Mesenchymal stem cell (in vitro differentiated cells and primary cell): Measurements from ENCODE around the gene USE1.
A peak's percentile ranks its signal among the peaks of the same experiment; 100 is the strongest.

Experiments
- DNase-seq: peaks from one replicate; pipeline ENCODE4 v3.0.0-alpha.2; 2013
- H2AFZ ChIP-seq: one replicate; pipeline ENCODE4 v1.6.1; 2013; ENCODE audit warnings: low read depth, mild to moderate bottlenecking, control low read depth, inconsistent platforms, low read length, moderate library complexity
- H2AK5ac ChIP-seq: 2 replicates; pipeline ENCODE4 v1.6.1; 2013; ENCODE audit warnings: low read length, moderate library complexity, mild to moderate bottlenecking, inconsistent platforms; ENCODE audit not compliant: severe bottlenecking
- H2BK120ac ChIP-seq: one replicate; pipeline ENCODE4 v1.6.1; 2013; ENCODE audit warnings: low read depth, mild to moderate bottlenecking, inconsistent platforms, low read length, moderate library complexity
- H2BK12ac ChIP-seq, 2 experiments: one replicate each; pipeline ENCODE4 v1.6.1; 2013; ENCODE audit warnings: inconsistent platforms in 2 of 2, low read length in 2 of 2, mild to moderate bottlenecking in 2 of 2, moderate library complexity in 2 of 2, control low read depth in 1 of 2
- H2BK15ac ChIP-seq: one replicate; pipeline ENCODE4 v1.6.1; 2013; ENCODE audit warnings: mild to moderate bottlenecking, low read depth, inconsistent platforms; ENCODE audit not compliant: poor library complexity, severe bottlenecking
- H2BK5ac ChIP-seq: 2 replicates; pipeline ENCODE4 v1.6.1; 2013; ENCODE audit warnings: low read depth, mild to moderate bottlenecking, low read length, control low read depth, inconsistent platforms; ENCODE audit not compliant: poor library complexity, severe bottlenecking
- H3K14ac ChIP-seq, 2 experiments: one replicate each; pipeline ENCODE4 v1.6.1; 2013; ENCODE audit warnings: inconsistent platforms in 2 of 2, low read length in 2 of 2, control low read depth in 1 of 2, mild to moderate bottlenecking in 1 of 2, moderate library complexity in 1 of 2
- H3K18ac ChIP-seq, 2 experiments: one replicate each; pipeline ENCODE4 v1.6.1; 2013; ENCODE audit warnings: inconsistent platforms in 2 of 2, low read length in 2 of 2, control low read depth in 1 of 2, low read depth in 1 of 2, mild to moderate bottlenecking in 1 of 2
- H3K23ac ChIP-seq, 2 experiments: one replicate each; pipeline ENCODE4 v1.6.1; 2013; ENCODE audit warnings: inconsistent platforms in 2 of 2, low read length in 2 of 2, mild to moderate bottlenecking in 2 of 2, moderate library complexity in 2 of 2, control low read depth in 1 of 2
- H3K27ac ChIP-seq: 2 replicates; pipeline ENCODE4 v1.5.1; 2013; ENCODE audit warnings: mild to moderate bottlenecking, moderate library complexity, low read length, control low read depth, inconsistent platforms; ENCODE audit not compliant: poor library complexity, severe bottlenecking
- H3K27me3 ChIP-seq, 2 experiments: 2 replicates each; pipeline versions ENCODE4 v1.6.1 to v1.7.0; 2013; ENCODE audit warnings: low read length in 2 of 2, mild to moderate bottlenecking in 2 of 2, moderate library complexity in 2 of 2, control low read depth in 1 of 2, inconsistent platforms in 1 of 2; ENCODE audit not compliant: control insufficient read depth in 1 of 2, insufficient read depth in 1 of 2
- H3K36me3 ChIP-seq, 2 experiments: 2 replicates each; pipeline versions ENCODE4 v1.6.1 to v1.7.0; 2013; ENCODE audit warnings: low read length in 2 of 2, control low read depth in 1 of 2, inconsistent platforms in 1 of 2, low read depth in 1 of 2, mild to moderate bottlenecking in 1 of 2; ENCODE audit not compliant: insufficient read depth in 2 of 2, control insufficient read depth in 1 of 2
- H3K4ac ChIP-seq, 2 experiments: one replicate each; pipeline ENCODE4 v1.6.1; 2013; ENCODE audit warnings: inconsistent platforms in 2 of 2, low read length in 2 of 2, mild to moderate bottlenecking in 2 of 2, moderate library complexity in 2 of 2, control low read depth in 1 of 2, low read depth in 1 of 2
- H3K4me1 ChIP-seq: 2 replicates; pipeline ENCODE4 v1.6.1; 2013; ENCODE audit warnings: low read depth, low read length, control low read depth; ENCODE audit not compliant: control insufficient read depth, insufficient read depth
- H3K4me2 ChIP-seq: 2 replicates; pipeline ENCODE4 v1.6.1; 2013; ENCODE audit warnings: low read length, mild to moderate bottlenecking, inconsistent platforms; ENCODE audit not compliant: poor library complexity, severe bottlenecking
- H3K4me3 ChIP-seq, 2 experiments: 2 replicates each; pipeline versions ENCODE4 v1.5.1 to v1.7.0; 2013; ENCODE audit warnings: low read length in 2 of 2, mild to moderate bottlenecking in 2 of 2, control low read depth in 1 of 2, low read depth in 1 of 2; ENCODE audit not compliant: insufficient read depth in 1 of 2
- H3K79me1 ChIP-seq: replicated peaks from 2 replicates; pipeline ENCODE4 v1.6.1; 2013; ENCODE audit warnings: mild to moderate bottlenecking, control low read depth, low read length, inconsistent platforms; ENCODE audit not compliant: poor library complexity, severe bottlenecking
- H3K9ac ChIP-seq: 2 replicates; pipeline ENCODE4 v1.7.0; 2013; ENCODE audit warnings: mild to moderate bottlenecking, low read length, moderate library complexity
- H3K9me3 ChIP-seq: 2 replicates; pipeline ENCODE4 v1.7.0; 2013; ENCODE audit warnings: mild to moderate bottlenecking, low read length; ENCODE audit not compliant: control insufficient read depth
- H4K8ac ChIP-seq: one replicate; pipeline ENCODE4 v1.6.1; 2013; ENCODE audit warnings: inconsistent platforms, mild to moderate bottlenecking, low read length, moderate library complexity
- H4K91ac ChIP-seq: one replicate; pipeline ENCODE4 v1.6.1; 2013; ENCODE audit warnings: mild to moderate bottlenecking, low read length, inconsistent platforms
- WGBS: methylation state at CpG from one replicate; pipeline ENCODE4 v1.1.7; 2013; ENCODE audit warnings: mixed read lengths; 5-methylcytosine and 5-hydroxymethylcytosine counted together

USE1 gene

GRCh38 chr19:17214508-17215126, 540 bp upstream of the USE1 start:
- Histone ChIP-seq H3K9me3 (no peaks in the 10 kb centered on the region), H3K9ac (peak overlapping the region; percentile 90), H2BK15ac (peak overlapping the region; percentile 60), H2BK5ac (peak overlapping the region; percentile 53), H3K4me2 (peak overlapping the region; percentile 66), H2BK120ac (peak overlapping the region; percentile 11), H3K27ac (peak overlapping the region; percentile 88), H2AFZ (no peak overlapping the region), H2AK5ac (peak overlapping the region; percentile 92), H3K27me3 (no peaks in the 10 kb centered on the region), H2BK12ac (peak overlapping the region in 1 of 2 experiments; percentile 25), H3K18ac (peak overlapping the region; percentile 48 to 95), H3K79me1 (peaks cover 14% of the 10 kb centered on the region), H3K4me1 (peaks cover 13% of the 10 kb centered on the region), H3K4ac (peak overlapping the region; percentile 81 to 90), H4K8ac (peak overlapping the region; percentile 94), H3K14ac (no peak overlapping the region), H3K4me3 (peak overlapping the region; percentile 78 to 86), H3K36me3 (peaks cover 65 to 67% of the 10 kb centered on the region in 2 experiments), H4K91ac (peak overlapping the region; percentile 48), H3K23ac (no peak overlapping the region)
- 49% methylated on average over 15 of the region's 16 CpGs for WGBS
- no peak for DNase-seq

- Histone ChIP-seq H2BK15ac (peak overlapping the region; percentile 92), H2AK5ac (peak overlapping the region; percentile 58), H2BK12ac (peak overlapping the region in 1 of 2 experiments; percentile 51), H3K4me2 (peak overlapping the region; percentile 1), H3K4ac (peak overlapping the region; percentile 49 to 52), H2BK120ac (peak overlapping the region; percentile 15), H3K18ac (peak overlapping the region; percentile 4 to 28), H3K9me3 (no peaks in the 10 kb centered on the region), H2BK5ac (no peak overlapping the region), H4K91ac (peak overlapping the region; percentile 40), H3K27ac (no peak overlapping the region), H3K23ac (no peak overlapping the region), H4K8ac (peak overlapping the region; percentile 14), H3K36me3 (peaks cover 52 to 54% of the 10 kb centered on the region in 2 experiments), H3K4me3 (peak overlapping the region in 1 of 2 experiments; percentile 86), H3K14ac (no peak overlapping the region), H3K79me1 (peaks cover 14% of the 10 kb centered on the region), H3K4me1 (peaks cover 19% of the 10 kb centered on the region), H3K27me3 (no peaks in the 10 kb centered on the region), H2AFZ (no peak overlapping the region), H3K9ac (no peak overlapping the region)
- DNase-seq: no peak
- WGBS: 98% methylated on average over 13 of the region's 13 CpGs
These were observed 1.0 kb downstream of the USE1 start for GRCh38 chr19:17216058-17216670.

DNA sequence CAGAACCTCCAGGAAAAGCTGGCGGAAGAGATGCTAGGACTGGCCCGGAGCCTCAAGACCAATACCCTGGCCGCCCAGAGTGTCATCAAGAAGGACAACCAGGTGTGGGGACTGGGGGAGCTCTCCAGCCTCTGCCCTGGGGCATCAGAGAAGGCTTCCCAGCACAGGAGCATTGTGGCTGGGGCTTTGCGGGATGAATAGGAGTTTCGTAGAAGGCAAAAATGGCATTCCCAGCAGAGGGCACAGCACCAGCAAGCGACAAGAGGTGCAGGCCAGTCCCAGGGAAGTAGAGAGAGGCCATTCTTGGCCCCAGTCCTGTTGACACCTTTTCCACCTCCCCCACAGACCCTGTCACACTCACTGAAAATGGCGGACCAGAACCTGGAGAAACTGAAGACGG, 4.1 kb downstream of the USE1 start:
- H3K23ac ChIP-seq: no peak overlapping the region
- no peak overlapping the region for H2BK5ac ChIP-seq
- no peak overlapping the region for H4K91ac ChIP-seq
- no peak overlapping the region for H3K14ac ChIP-seq
- H2AFZ ChIP-seq: no peak overlapping the region
- no peak overlapping the region for H3K4ac ChIP-seq
- peaks cover 19% of the 10 kb centered on the region for H3K4me1 ChIP-seq
- no peak for DNase-seq
- H3K4me3 ChIP-seq: no peak overlapping the region
- H2BK15ac ChIP-seq: no peak overlapping the region
- no peaks in the 10 kb centered on the region for H3K27me3 ChIP-seq
- no peak overlapping the region for H3K4me2 ChIP-seq
- no peaks in the 10 kb centered on the region for H3K9me3 ChIP-seq
- no peak overlapping the region for H3K27ac ChIP-seq
- peaks cover 28 to 30% of the 10 kb centered on the region in 2 experiments for H3K36me3 ChIP-seq
- no peak overlapping the region for H4K8ac ChIP-seq
- no peak overlapping the region for H2BK12ac ChIP-seq
- no peak overlapping the region for H3K9ac ChIP-seq
- H3K79me1 ChIP-seq: peaks cover 12% of the 10 kb centered on the region
- H3K18ac ChIP-seq: no peak overlapping the region
- H2BK120ac ChIP-seq: peak overlapping the region; percentile 23
- H2AK5ac ChIP-seq: no peak overlapping the region
- WGBS: 98% methylated on average over 8 of the region's 8 CpGs

DNA sequence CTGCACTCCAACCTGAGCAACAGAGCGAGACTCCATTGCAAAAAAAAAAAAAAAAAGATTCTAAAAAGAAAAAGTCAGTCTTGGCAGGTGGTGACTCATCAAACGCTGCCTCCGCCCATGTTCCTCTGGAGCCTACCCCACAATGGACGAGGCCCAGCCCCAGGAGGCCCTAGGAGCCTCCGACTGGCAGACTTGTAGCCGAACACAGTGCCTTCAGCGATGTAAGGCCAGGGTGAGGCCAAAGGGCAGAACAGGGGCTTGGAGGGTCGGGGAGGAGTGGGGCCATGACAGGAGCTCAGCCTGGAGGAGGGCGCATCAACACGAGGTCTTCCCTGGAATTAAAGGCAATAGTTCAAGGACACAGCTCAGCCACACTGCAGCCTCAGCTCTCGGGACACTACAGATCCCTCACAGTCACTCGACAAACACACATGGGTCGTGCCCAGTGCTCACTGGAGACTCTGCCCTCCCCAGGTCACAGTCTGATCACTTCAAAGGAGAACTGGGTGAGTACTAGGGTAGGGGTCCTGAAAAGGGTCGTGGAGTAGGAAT, 5.1 kb downstream of the USE1 start:
- no peak overlapping the region for H3K27ac ChIP-seq
- H2BK12ac ChIP-seq: no peak overlapping the region
- no peaks in the 10 kb centered on the region for H3K27me3 ChIP-seq
- no peak overlapping the region for H2BK15ac ChIP-seq
- peak; percentile 79 for DNase-seq
- H3K9me3 ChIP-seq: no peaks in the 10 kb centered on the region
- no peak overlapping the region for H2AFZ ChIP-seq
- peak overlapping the region; percentile 23 for H2AK5ac ChIP-seq
- H3K23ac ChIP-seq: no peak overlapping the region
- peak overlapping the region in 1 of 2 experiments; percentile 44 for H3K4me3 ChIP-seq
- no peak overlapping the region for H3K4me2 ChIP-seq
- peak overlapping the region; percentile 70 for H4K8ac ChIP-seq
- peak overlapping the region; percentile 73 for H3K9ac ChIP-seq
- H3K4ac ChIP-seq: no peak overlapping the region
- H3K79me1 ChIP-seq: peaks cover 7% of the 10 kb centered on the region
- no peak overlapping the region for H3K14ac ChIP-seq
- WGBS: 58% methylated on average over 14 of the region's 14 CpGs
- H3K36me3 ChIP-seq: peaks cover 28 to 30% of the 10 kb centered on the region in 2 experiments
- peak overlapping the region; percentile 36 for H4K91ac ChIP-seq
- no peak overlapping the region for H2BK5ac ChIP-seq
- peak overlapping the region; percentile 23 to 29 for H3K18ac ChIP-seq
- H2BK120ac ChIP-seq: no peak overlapping the region
- peaks cover 13% of the 10 kb centered on the region for H3K4me1 ChIP-seq
